A673 (cell line): ENCODE results near the gene PLXND1.

ENCODE experiments used
- CTCF ChIP-seq: fragments of 300-800, 200-600 bp; sonication (generic); conservative IDR thresholded peaks from 2 replicates; pipeline ENCODE4 v1.5.1; 2017; ENCODE audit warnings: low read depth, mild to moderate bottlenecking, antibody characterized with exemption, low read length, moderate library complexity, mixed read lengths
- EZH2 ChIP-seq: fragments of 200-600 bp; sonication (generic); IDR thresholded peaks from 2 replicates; pipeline ENCODE4 v1.6.1; 2017; ENCODE audit warnings: borderline replicate concordance, low read depth, mild to moderate bottlenecking, mixed read lengths, antibody characterized with exemption, low read length; ENCODE audit not compliant: poor library complexity, severe bottlenecking

DNA sequence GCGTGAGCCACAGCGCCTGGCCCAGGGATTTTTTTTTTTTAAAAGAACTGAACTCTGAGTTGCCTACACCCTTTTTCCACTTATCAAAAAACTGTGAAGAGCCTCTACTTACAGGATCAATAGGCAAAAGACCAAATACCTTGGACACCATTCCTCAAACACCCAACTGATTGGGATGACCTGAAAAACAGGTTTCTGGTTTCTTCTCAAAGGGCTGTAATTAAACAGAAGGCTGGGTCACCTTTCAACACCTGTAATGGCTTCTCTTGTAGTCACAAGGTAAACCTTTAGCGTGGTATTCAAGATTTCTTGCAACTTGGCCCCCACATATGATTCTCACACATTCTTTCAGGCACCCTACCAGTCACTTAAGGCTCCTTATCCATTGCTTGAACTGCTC lies 38.4 kb upstream of the PLXND1 start:
- TF ChIP-seq CTCF (no peak), EZH2 (no peak)
